GM10266 (cell line): ENCODE measurements around the gene TXN2.

Experiments used
- DNase-seq: peaks from one replicate; pipeline ENCODE4 v3.0.0; 2012; ENCODE audit errors: extremely low spot score
- TF ChIP-seq, protein P1 (sequence below): IDR thresholded peaks from 2 replicates; pipeline ENCODE4 v1.5.1; 2012; ENCODE audit warnings: mild to moderate bottlenecking, low read depth; ENCODE audit not compliant: control insufficient read depth, insufficient read depth; ENCODE audit errors: missing control alignments

Gene TXN2

GRCh38 chr22:36512991-36513390 lies 31.6 kb upstream of the TXN2 start:
- TF ChIP-seq, protein P1, sequence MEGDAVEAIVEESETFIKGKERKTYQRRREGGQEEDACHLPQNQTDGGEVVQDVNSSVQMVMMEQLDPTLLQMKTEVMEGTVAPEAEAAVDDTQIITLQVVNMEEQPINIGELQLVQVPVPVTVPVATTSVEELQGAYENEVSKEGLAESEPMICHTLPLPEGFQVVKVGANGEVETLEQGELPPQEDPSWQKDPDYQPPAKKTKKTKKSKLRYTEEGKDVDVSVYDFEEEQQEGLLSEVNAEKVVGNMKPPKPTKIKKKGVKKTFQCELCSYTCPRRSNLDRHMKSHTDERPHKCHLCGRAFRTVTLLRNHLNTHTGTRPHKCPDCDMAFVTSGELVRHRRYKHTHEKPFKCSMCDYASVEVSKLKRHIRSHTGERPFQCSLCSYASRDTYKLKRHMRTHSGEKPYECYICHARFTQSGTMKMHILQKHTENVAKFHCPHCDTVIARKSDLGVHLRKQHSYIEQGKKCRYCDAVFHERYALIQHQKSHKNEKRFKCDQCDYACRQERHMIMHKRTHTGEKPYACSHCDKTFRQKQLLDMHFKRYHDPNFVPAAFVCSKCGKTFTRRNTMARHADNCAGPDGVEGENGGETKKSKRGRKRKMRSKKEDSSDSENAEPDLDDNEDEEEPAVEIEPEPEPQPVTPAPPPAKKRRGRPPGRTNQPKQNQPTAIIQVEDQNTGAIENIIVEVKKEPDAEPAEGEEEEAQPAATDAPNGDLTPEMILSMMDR: no peak
- DNase-seq: no peak

DNA sequence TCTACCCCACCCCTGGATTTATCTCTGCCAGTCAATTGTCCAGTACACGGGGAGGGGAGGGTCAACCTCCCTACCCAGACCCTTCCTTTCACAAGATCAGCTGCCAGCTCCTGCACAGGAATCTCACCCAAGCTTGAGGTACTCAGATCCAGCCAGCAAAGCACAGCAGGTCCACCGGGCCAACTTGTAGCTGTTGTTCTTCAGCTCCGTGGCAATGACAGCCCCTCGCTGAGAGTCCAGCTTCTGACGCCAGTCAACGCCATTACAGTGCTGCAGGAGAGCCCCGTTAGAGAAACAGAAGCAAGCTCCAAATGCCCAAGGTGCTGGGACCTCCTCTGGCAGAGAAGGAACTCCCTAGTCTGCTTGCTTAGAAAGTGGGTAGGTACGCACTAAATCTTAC lies 30.9 kb upstream of the TXN2 start:
- TF ChIP-seq, protein P1: no peak

GRCh38 chr22:36510966-36511881 lies 29.8 kb upstream of the TXN2 start:
- DNase-seq: no peak
- TF ChIP-seq, protein P1: peak; percentile 58

More for the DNA sequence above, 30.9 kb upstream of the TXN2 start:
- DNase-seq: no peak

GRCh38 chr22:36510384-36510783 lies 28.9 kb upstream of the TXN2 start:
- DNase-seq: no peak
- TF ChIP-seq, protein P1: no peak

DNA sequence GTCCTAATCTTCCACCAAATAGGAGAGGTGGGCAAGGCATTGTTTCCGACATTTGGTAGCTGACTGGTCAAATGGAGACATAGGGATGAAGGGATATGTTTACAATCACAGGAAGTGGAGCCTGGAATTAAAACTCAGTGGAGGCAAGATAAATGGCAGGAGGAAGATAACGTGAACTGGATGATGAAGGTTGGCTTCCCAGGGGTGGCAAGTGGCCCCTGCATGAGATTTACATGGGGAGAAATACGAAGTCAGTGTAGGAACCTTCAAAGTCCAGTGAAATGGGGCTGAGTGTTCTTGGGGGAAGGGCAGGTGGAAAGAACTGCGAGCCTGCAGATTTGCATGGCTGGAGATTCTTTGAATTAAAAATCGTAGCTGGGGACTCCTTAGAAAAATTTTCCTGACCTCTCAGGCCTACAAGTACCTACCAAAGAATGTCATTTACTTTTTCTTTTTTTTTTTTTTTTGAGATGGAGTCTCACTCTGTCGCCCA lies 26.1 kb upstream of the TXN2 start:
- TF ChIP-seq, protein P1: no peak
- no peak for DNase-seq

GRCh38 chr22:36506637-36507517 lies 25.4 kb upstream of the TXN2 start, which contains the start of gene FOXRED2:
Gene FOXRED2, minus strand, starts transcription at chr22:36507040. Its CDS starts 618 bp downstream, at chr22:36506422.
- TF ChIP-seq, protein P1: no peak
- DNase-seq: peak; percentile 99
